Brain pericyte (primary cell): Measurements from ENCODE around the gene ARHGAP24.
"Not testable (repeated sequence)": the region's sequence is repeated elsewhere in the genome, so short reads cannot be mapped to it uniquely, and the experiment has no call there.

Experiments
- DNase-seq: peaks from one replicate; pipeline ENCODE4 v3.0.0-alpha.2; 2012; ENCODE audit warnings: low read depth, low spot score

Gene ARHGAP24

GRCh38 chr4:85515701-85516100 is 40.8 kb downstream of the ARHGAP24 start:
- no peak for DNase-seq

- DNase-seq = not testable (repeated sequence)
These were observed 43.6 kb downstream of the ARHGAP24 start for GRCh38 chr4:85518526-85518925.

- no peak for DNase-seq
These were observed 46.1 kb downstream of the ARHGAP24 start for GRCh38 chr4:85520765-85521749.

- no peak for DNase-seq
These were observed 47.3 kb downstream of the ARHGAP24 start for GRCh38 chr4:85522277-85522676.

GRCh38 chr4:85522836-85523235 is 47.9 kb downstream of the ARHGAP24 start:
- DNase-seq = no peak

- DNase-seq = no peak
These were observed 52.9 kb downstream of the ARHGAP24 start for GRCh38 chr4:85527815-85528214.

GRCh38 chr4:85531560-85532341 is 56.8 kb downstream of the ARHGAP24 start:
- DNase-seq = no peak

- no peak for DNase-seq
These were observed 59.2 kb downstream of the ARHGAP24 start for GRCh38 chr4:85534120-85534519.

- DNase-seq = no peak
These were observed 68.9 kb downstream of the ARHGAP24 start for GRCh38 chr4:85543832-85544231.

GRCh38 chr4:85544751-85545150 is 69.8 kb downstream of the ARHGAP24 start:
- no peak for DNase-seq

GRCh38 chr4:85548116-85548515 is 73.2 kb downstream of the ARHGAP24 start:
- no peak for DNase-seq

GRCh38 chr4:85548841-85549240 is 73.9 kb downstream of the ARHGAP24 start:
- DNase-seq = peak; percentile 2

GRCh38 chr4:85555206-85555605 is 80.3 kb downstream of the ARHGAP24 start:
- DNase-seq = no peak

GRCh38 chr4:85556283-85556682 is 81.3 kb downstream of the ARHGAP24 start:
- no peak for DNase-seq

- DNase-seq = no peak
These were observed 82.3 kb downstream of the ARHGAP24 start for GRCh38 chr4:85557016-85557901.

GRCh38 chr4:85565761-85566480 is 91.0 kb downstream of the ARHGAP24 start:
- no peak for DNase-seq

- DNase-seq = no peak
These were observed 94.9 kb downstream of the ARHGAP24 start for GRCh38 chr4:85569730-85570299.

- DNase-seq = no peak
These were observed 95.4 kb downstream of the ARHGAP24 start for GRCh38 chr4:85570388-85570787.

GRCh38 chr4:85571008-85571407 is 96.1 kb downstream of the ARHGAP24 start:
- no peak for DNase-seq

GRCh38 chr4:85573270-85573669 is 98.3 kb downstream of the ARHGAP24 start:
- no peak for DNase-seq
